H9 (cell line): ENCODE measurements around the gene DSEL. TPM values are rescaled to one million over a fixed set of nuclear protein-coding genes. Genes with fewer than 3 reads are reported as not detected.

Source experiments
- DNase-seq: peaks from one replicate; pipeline ENCODE4 v3.0.0-alpha.2; 2017
- H2AFZ ChIP-seq: one replicate; pipeline ENCODE4 v1.6.1; 2013; ENCODE audit warnings: mild to moderate bottlenecking, low read length, control low read depth, moderate library complexity
- H2AK5ac ChIP-seq: 2 replicates; pipeline ENCODE4 v1.6.1; 2013; ENCODE audit warnings: low read length, control low read depth, mixed read lengths; ENCODE audit not compliant: insufficient read length
- H2BK120ac ChIP-seq: one replicate; pipeline ENCODE4 v1.6.1; 2013; ENCODE audit warnings: low read depth, mild to moderate bottlenecking, low read length, control low read depth, inconsistent platforms; ENCODE audit not compliant: poor library complexity, severe bottlenecking
- H2BK12ac ChIP-seq: 2 replicates; pipeline ENCODE4 v1.6.1; 2013; ENCODE audit warnings: low read length, control low read depth, mixed read lengths, low read depth; ENCODE audit not compliant: insufficient read length
- H2BK15ac ChIP-seq: 2 replicates; pipeline ENCODE4 v1.6.1; 2013; ENCODE audit warnings: low read depth, low read length, control low read depth
- H2BK20ac ChIP-seq: one replicate; pipeline ENCODE4 v1.6.1; 2013; ENCODE audit warnings: low read depth, mild to moderate bottlenecking, low read length, control low read depth, inconsistent platforms; ENCODE audit not compliant: poor library complexity, severe bottlenecking
- H2BK5ac ChIP-seq: 2 replicates; pipeline ENCODE4 v1.6.1; 2013; ENCODE audit warnings: low read length, control low read depth, mixed read lengths; ENCODE audit not compliant: insufficient read length
- H3K14ac ChIP-seq: 2 replicates; pipeline ENCODE4 v1.6.1; 2013; ENCODE audit warnings: low read length, control low read depth; ENCODE audit not compliant: insufficient read depth
- H3K18ac ChIP-seq: 2 replicates; pipeline ENCODE4 v1.6.1; 2013; ENCODE audit warnings: low read depth, mild to moderate bottlenecking, mixed read lengths, low read length, control low read depth; ENCODE audit not compliant: insufficient read length
- H3K23ac ChIP-seq: 2 replicates; pipeline ENCODE4 v1.6.1; 2013; ENCODE audit warnings: low read length, control low read depth, mixed read lengths, low read depth; ENCODE audit not compliant: insufficient read length
- H3K23me2 ChIP-seq: 2 replicates; pipeline ENCODE4 v1.6.1; 2013; ENCODE audit warnings: low read depth, mild to moderate bottlenecking, mixed read lengths, low read length, control low read depth; ENCODE audit not compliant: insufficient read length, poor library complexity, severe bottlenecking
- H3K27ac ChIP-seq: 2 replicates; pipeline ENCODE4 v1.5.1; 2013; ENCODE audit warnings: low read length, control low read depth, mixed read lengths, low read depth; ENCODE audit not compliant: insufficient read length
- H3K27me3 ChIP-seq: 2 replicates; pipeline ENCODE4 v1.6.1; 2013; ENCODE audit warnings: low read length, control low read depth, inconsistent platforms; ENCODE audit not compliant: insufficient read depth
- H3K4ac ChIP-seq: 2 replicates; pipeline ENCODE4 v1.6.1; 2013; ENCODE audit warnings: low read depth, mild to moderate bottlenecking, control low read depth, inconsistent platforms, low read length, moderate library complexity
- H3K4me1 ChIP-seq: 2 replicates; pipeline ENCODE4 v1.6.1; 2013; ENCODE audit warnings: low read length, control low read depth, inconsistent platforms; ENCODE audit not compliant: insufficient read depth
- H3K4me2 ChIP-seq: 2 replicates; pipeline ENCODE4 v1.6.1; 2013; ENCODE audit warnings: low read length, control low read depth, mixed read lengths; ENCODE audit not compliant: insufficient read length, insufficient read depth
- H3K56ac ChIP-seq: 2 replicates; pipeline ENCODE4 v1.6.1; 2013; ENCODE audit warnings: low read depth, mild to moderate bottlenecking, mixed read lengths, low read length, control low read depth; ENCODE audit not compliant: insufficient read length
- H3K79me1 ChIP-seq: 2 replicates; pipeline ENCODE4 v1.6.1; 2013; ENCODE audit warnings: low read depth, mild to moderate bottlenecking, moderate library complexity, low read length, control low read depth, inconsistent platforms; ENCODE audit not compliant: insufficient read depth, poor library complexity, severe bottlenecking
- H3K79me2 ChIP-seq: 2 replicates; pipeline ENCODE4 v1.6.1; 2013; ENCODE audit warnings: low read length, control low read depth, inconsistent platforms; ENCODE audit not compliant: insufficient read depth
- H3K9ac ChIP-seq: 2 replicates; pipeline ENCODE4 v1.6.1; 2013; ENCODE audit warnings: low read length, control low read depth, mixed read lengths; ENCODE audit not compliant: insufficient read length; ENCODE audit errors: extremely low read depth
- H3K9me3 ChIP-seq: one replicate; pipeline ENCODE4 v1.6.1; 2013; ENCODE audit warnings: low read depth, low read length, inconsistent platforms; ENCODE audit not compliant: control insufficient read depth
- H3T11ph ChIP-seq: one replicate; pipeline ENCODE4 v1.6.1; 2013; ENCODE audit warnings: mild to moderate bottlenecking, low read length, control low read depth, inconsistent platforms
- H4K20me1 ChIP-seq: one replicate; pipeline ENCODE4 v1.6.1; 2013; ENCODE audit not compliant: control insufficient read depth, insufficient read length, insufficient read depth
- H4K5ac ChIP-seq: 2 replicates; pipeline ENCODE4 v1.6.1; 2013; ENCODE audit warnings: low read depth, mild to moderate bottlenecking, mixed read lengths, low read length, control low read depth; ENCODE audit not compliant: insufficient read length
- H4K8ac ChIP-seq: replicated peaks from 2 replicates; pipeline ENCODE4 v1.6.1; 2013; ENCODE audit warnings: low read length, control low read depth, mixed read lengths, low read depth; ENCODE audit not compliant: insufficient read length
- H4K91ac ChIP-seq: 2 replicates; pipeline ENCODE4 v1.6.1; 2013; ENCODE audit warnings: low read depth, mild to moderate bottlenecking, moderate library complexity, mixed read lengths, low read length, control low read depth; ENCODE audit not compliant: insufficient read length
- H3K27ac Mint-ChIP-seq, 3 experiments: 2 replicates in 2 of 3; 3 replicates in 1 of 3; pipeline ENCODE4 v1.8.0; 2020 to 2021; ENCODE audit warnings: mixed read lengths in 3 of 3, mild to moderate bottlenecking in 1 of 3, moderate library complexity in 1 of 3
- H3K27me3 Mint-ChIP-seq: 2 replicates; pipeline ENCODE4 v1.8.0; 2021; ENCODE audit warnings: low read depth, mild to moderate bottlenecking, moderate library complexity, mixed read lengths
- H3K36me3 Mint-ChIP-seq, 3 experiments: 2 replicates in 2 of 3; 3 replicates in 1 of 3; pipeline ENCODE4 v1.8.0; 2020 to 2021; ENCODE audit warnings: low read depth in 3 of 3, mixed read lengths in 3 of 3; ENCODE audit not compliant: insufficient read depth in 1 of 3
- H3K4me1 Mint-ChIP-seq, 2 experiments: 2 replicates each; pipeline ENCODE4 v1.8.0; 2020; ENCODE audit warnings: mixed read lengths in 2 of 2
- H3K4me3 Mint-ChIP-seq, 2 experiments: 2 replicates in 1 of 2; 3 replicates in 1 of 2; pipeline ENCODE4 v1.8.0; 2020 to 2021; ENCODE audit warnings: mild to moderate bottlenecking in 2 of 2, mixed read lengths in 2 of 2, moderate library complexity in 1 of 2
- H3K9me3 Mint-ChIP-seq, 2 experiments: 2 replicates in 1 of 2; 3 replicates in 1 of 2; pipeline ENCODE4 v1.8.0; 2020; ENCODE audit warnings: mild to moderate bottlenecking in 2 of 2, mixed read lengths in 2 of 2, moderate library complexity in 1 of 2
- WGBS: extraction: QIAGEN DNeasy Blood & Tissue Kit; methylation state at CpG from one replicate; pipeline ENCODE4 v1.1.7; 2013; ENCODE audit warnings: missing lambda C conversion rate, low lambda C conversion rate, mixed read lengths; ENCODE audit not compliant: insufficient read length; ENCODE audit errors: extremely low coverage; 5-methylcytosine and 5-hydroxymethylcytosine counted together
- total RNA-seq: library from RNA; stranded (reverse); gene quantifications from 2 replicates; pipeline ENCODE4 v1.2.1, GENCODE V29; 2021
- TF ChIP-seq, protein P1 (sequence below): fragments of 200-600 bp; sonication (generic); conservative IDR thresholded peaks from 3 replicates; pipeline ENCODE4 v1.8.0; 2021; ENCODE audit warnings: antibody characterized with exemption, mild to moderate bottlenecking

Gene DSEL
- total RNA-seq, 1 experiment from 2014 or later: 6.0 TPM

DNA sequence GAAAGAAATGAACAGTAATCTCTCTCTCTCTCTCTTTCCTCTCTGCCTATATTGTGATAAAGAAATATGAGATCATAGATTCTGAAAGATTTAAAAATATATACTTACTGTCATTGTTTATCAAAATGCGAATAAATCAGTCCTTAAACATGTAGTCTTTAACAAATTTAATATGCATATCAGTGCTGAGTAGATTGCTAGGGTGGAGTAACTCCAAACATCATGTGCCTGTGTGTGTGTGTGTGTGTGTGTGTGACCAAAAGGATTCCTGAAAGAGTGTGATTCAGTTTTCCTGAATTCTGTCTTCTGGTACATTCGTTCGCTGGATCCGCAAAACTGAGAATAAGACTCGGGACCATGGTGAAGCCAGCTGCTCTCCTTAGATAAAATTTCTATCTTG is 24.0 kb upstream of the DSEL start:
- no peak overlapping the region for H3K27ac Mint-ChIP-seq

More for the DNA sequence above, 24.0 kb upstream of the DSEL start:
- no peak overlapping the region for H2AFZ ChIP-seq
- no peak overlapping the region for H3K18ac ChIP-seq
- no peak overlapping the region for H3K27ac ChIP-seq
- no peaks in the 10 kb centered on the region for H3K4me1 ChIP-seq
- no peak overlapping the region for H2BK20ac ChIP-seq
- no peak overlapping the region for H3K9ac ChIP-seq
- no peaks in the 10 kb centered on the region for H3K27me3 Mint-ChIP-seq
- H4K91ac ChIP-seq: no peak overlapping the region
- H3K4me3 Mint-ChIP-seq: no peak overlapping the region
- H3K27me3 ChIP-seq: no peaks in the 10 kb centered on the region
- no peak for DNase-seq
- no peak overlapping the region for H3K14ac ChIP-seq
- no peaks in the 10 kb centered on the region for H4K20me1 ChIP-seq
- H2BK12ac ChIP-seq: no peak overlapping the region
- H3K4me1 Mint-ChIP-seq: peaks cover 4 to 7% of the 10 kb centered on the region in 2 experiments; a peak in 2 of 4 replicates
- H3K36me3 Mint-ChIP-seq: no peaks in the 10 kb centered on the region
- no peak overlapping the region for H2BK15ac ChIP-seq
- no peak overlapping the region for H2BK5ac ChIP-seq
- H2AK5ac ChIP-seq: no peak overlapping the region
- no peak overlapping the region for H3K56ac ChIP-seq
- H3K79me2 ChIP-seq: no peaks in the 10 kb centered on the region
- no peak overlapping the region for H3K4ac ChIP-seq
- H3K23me2 ChIP-seq: no peaks in the 10 kb centered on the region
- no peak overlapping the region for H2BK120ac ChIP-seq
- H4K5ac ChIP-seq: no peak overlapping the region
- H3K9me3 ChIP-seq: no peaks in the 10 kb centered on the region
- no peak overlapping the region for H3T11ph ChIP-seq
- no peak overlapping the region for H3K4me2 ChIP-seq
- WGBS: no CpG with 5 or more reads among the region's 5 CpGs
- TF ChIP-seq, protein P1, sequence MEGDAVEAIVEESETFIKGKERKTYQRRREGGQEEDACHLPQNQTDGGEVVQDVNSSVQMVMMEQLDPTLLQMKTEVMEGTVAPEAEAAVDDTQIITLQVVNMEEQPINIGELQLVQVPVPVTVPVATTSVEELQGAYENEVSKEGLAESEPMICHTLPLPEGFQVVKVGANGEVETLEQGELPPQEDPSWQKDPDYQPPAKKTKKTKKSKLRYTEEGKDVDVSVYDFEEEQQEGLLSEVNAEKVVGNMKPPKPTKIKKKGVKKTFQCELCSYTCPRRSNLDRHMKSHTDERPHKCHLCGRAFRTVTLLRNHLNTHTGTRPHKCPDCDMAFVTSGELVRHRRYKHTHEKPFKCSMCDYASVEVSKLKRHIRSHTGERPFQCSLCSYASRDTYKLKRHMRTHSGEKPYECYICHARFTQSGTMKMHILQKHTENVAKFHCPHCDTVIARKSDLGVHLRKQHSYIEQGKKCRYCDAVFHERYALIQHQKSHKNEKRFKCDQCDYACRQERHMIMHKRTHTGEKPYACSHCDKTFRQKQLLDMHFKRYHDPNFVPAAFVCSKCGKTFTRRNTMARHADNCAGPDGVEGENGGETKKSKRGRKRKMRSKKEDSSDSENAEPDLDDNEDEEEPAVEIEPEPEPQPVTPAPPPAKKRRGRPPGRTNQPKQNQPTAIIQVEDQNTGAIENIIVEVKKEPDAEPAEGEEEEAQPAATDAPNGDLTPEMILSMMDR: no peak
- no peaks in the 10 kb centered on the region for H3K79me1 ChIP-seq
- H4K8ac ChIP-seq: no peak overlapping the region
- no peaks in the 10 kb centered on the region for H3K9me3 Mint-ChIP-seq
- no peak overlapping the region for H3K23ac ChIP-seq
